NCI-H226 (cell line): Measurements from ENCODE around the gene LRRTM4.
"Not testable (repeated sequence)": the region's sequence is repeated elsewhere in the genome, so short reads cannot be mapped to it uniquely, and the experiment has no call there.

Source experiments
- DNase-seq: peaks from one replicate; pipeline ENCODE4 v3.0.0-alpha.2; 2015

The LRRTM4 gene

GRCh38 chr2:77309725-77310124 is 212.5 kb downstream of the LRRTM4 start:
- no peak for DNase-seq

- no peak for DNase-seq
Measured at GRCh38 chr2:77301441-77301840, 220.7 kb downstream of the LRRTM4 start.

- DNase-seq, result no peak
Measured at GRCh38 chr2:77296791-77297190, 225.4 kb downstream of the LRRTM4 start.

DNA sequence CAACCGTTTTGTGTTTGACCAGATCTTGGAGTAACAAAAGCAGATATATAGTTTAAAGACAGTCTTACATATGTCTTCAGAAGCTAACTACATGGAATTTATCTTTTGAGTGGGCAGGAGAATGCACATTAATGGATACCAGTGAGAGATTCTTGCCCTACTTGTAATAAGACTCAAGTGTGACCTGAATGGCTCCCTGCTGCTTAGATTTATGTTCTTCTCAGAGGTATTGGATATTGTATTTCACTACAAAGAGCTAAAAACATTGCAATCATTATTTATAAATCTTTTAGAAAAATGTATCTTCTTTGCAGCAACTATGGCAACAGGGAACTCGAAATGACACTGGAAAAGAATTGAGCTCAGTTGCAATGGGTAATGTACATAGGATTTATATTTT is 227.7 kb downstream of the LRRTM4 start:
- no peak for DNase-seq

DNA sequence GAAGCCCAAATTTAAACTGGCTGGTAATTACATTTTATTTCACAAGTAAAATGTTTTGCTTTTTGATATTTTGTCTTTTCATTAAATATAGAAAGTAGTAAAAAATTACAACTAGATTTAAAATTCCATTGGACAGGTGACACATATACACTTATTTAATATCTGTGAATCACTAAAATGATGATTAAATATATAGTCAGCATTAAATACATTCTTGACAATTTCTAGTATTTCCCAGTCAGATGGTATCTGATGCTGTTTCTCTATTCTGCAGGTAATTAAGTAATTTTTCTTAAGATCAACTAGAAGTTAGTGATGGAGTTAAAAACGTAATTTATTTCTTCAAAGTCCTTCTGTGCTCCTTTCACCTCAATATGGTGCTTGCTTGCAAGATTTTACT is 237.8 kb downstream of the LRRTM4 start:
- DNase-seq, result no peak

GRCh38 chr2:77271262-77271661 is 250.9 kb downstream of the LRRTM4 start:
- DNase-seq, result no peak

DNA sequence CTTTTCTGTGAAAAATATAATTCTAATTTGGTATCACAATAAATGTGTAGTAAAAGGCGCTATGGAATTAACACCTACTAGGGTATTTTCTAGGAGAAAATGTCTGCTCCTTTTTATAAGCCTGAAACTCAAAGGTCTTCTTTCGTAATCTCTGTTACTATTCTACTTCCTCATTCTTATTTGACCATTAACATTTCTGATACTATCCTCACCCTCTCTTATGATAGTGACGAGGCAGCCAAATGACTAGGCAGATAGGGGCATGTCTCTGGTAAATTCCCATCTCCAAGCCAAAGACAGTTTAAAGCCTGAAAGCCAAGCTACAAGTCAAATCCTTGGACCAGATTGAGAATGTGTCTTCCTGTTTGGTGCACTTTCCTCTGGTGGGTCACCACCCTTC is 251.7 kb downstream of the LRRTM4 start:
- DNase-seq, result no peak

GRCh38 chr2:77268626-77269025 is 253.6 kb downstream of the LRRTM4 start:
- DNase-seq, result no peak

DNA sequence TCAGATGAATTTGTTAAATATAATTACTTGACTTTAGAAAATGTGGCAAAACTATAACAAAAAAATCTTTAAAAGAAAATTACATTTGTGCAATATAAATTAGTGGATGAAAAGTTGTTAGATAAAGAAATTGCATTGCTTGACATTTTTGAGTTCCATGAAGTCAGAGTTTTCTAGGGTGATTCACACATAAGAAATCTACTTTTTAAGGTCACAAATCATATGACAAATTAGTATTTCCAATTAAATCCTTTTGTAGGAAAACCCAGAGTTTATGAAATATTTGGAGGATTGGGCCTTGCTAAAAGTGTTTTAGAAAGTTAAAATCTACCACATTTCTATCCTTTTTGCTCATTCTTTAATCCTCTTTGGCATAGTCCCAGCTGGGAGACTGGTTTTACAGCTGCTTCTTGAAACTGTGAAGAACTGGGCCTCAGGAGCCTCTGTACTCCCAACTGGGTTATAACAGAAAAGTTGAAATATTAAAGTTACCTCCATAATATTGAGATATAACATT is 289.2 kb downstream of the LRRTM4 start:
- no peak for DNase-seq

GRCh38 chr2:77228391-77228790 is 293.8 kb downstream of the LRRTM4 start:
- DNase-seq, result no peak

- DNase-seq, result no peak
Measured at GRCh38 chr2:77210725-77211124, 311.5 kb downstream of the LRRTM4 start.

GRCh38 chr2:77207331-77207730 is 314.8 kb downstream of the LRRTM4 start:
- DNase-seq, result no peak

DNA sequence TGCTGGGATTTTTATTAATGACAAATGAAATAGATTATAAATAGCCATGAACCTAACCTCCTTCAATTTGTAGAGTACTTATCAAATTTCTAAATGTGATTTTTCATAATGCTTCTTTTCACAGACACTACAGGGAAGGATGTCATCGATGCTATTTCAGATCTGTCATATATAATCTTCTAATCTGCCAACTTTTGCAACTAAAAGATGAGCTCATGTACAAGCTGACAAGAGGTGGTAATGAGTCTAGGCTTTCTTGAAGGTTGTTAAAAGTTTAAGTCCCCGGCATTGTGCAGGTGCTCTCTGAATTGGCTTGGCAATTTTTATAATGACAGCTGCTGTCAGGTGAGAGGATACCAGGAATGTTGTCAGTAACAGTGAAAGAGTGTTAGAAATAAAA is 320.4 kb downstream of the LRRTM4 start:
- DNase-seq, result no peak

GRCh38 chr2:77199411-77199810 is 322.8 kb downstream of the LRRTM4 start:
- no peak for DNase-seq

- DNase-seq, result no peak
Measured at GRCh38 chr2:77193858-77194448, 328.2 kb downstream of the LRRTM4 start.

- no peak for DNase-seq
Measured at GRCh38 chr2:77192811-77193289, 329.3 kb downstream of the LRRTM4 start.

DNA sequence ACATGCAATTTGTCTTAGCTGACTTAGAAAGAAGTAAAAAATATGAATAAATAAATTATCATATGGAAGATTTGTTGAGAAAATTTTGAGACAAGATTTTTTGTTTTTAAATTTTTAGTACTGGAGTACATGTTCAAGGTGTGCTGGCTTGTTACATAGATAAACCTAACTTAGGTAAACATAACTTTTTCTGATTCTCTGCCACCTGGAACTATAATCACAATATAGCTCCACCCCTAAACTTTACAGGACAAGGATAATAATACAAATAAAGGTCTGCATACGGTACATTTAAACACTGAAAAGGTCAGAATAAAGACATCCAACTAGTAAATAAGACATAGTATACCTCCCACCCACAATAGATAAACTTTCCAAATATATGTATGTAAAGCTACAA is 330.5 kb downstream of the LRRTM4 start:
- DNase-seq, result no peak

- no peak for DNase-seq
Measured at GRCh38 chr2:77190721-77191346, 331.3 kb downstream of the LRRTM4 start.

DNA sequence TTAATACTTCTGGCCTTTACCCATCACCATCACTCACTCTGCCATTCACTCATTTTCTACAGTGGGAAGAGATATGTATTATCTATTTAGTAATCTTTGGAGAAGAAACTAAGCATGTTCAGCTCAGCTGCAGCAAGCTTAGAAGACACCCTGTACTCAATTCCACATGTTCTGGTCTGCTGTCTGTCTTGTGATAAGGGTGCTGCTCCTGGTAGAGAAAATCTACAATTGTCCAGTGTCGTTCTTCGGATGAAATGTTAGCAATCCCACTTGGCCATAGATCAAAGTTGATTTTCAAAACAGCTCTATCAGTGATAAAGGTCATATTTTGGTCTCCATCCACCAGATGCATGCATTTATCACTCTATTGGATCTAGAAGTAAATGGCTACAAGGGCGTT is 337.1 kb downstream of the LRRTM4 start:
- DNase-seq, result no peak

DNA sequence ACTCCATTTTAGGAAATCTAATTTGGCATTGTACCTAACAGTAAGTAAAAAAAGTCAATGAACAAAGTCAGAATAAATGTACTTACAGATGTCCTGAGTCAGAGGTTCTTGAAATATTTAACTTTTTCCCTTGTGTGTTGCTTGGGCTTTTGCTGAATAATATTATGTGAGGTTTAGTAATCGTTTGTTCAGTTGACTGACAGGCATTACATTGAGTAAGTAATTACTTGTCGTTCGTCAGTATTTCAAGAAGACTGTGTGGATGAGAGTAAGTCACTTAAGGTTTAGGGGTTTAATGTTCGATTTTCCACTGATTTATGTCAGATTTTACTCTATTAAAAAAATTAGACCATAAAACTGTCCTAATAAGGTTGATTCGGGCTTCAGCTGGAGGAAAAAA is 342.9 kb downstream of the LRRTM4 start:
- no peak for DNase-seq

DNA sequence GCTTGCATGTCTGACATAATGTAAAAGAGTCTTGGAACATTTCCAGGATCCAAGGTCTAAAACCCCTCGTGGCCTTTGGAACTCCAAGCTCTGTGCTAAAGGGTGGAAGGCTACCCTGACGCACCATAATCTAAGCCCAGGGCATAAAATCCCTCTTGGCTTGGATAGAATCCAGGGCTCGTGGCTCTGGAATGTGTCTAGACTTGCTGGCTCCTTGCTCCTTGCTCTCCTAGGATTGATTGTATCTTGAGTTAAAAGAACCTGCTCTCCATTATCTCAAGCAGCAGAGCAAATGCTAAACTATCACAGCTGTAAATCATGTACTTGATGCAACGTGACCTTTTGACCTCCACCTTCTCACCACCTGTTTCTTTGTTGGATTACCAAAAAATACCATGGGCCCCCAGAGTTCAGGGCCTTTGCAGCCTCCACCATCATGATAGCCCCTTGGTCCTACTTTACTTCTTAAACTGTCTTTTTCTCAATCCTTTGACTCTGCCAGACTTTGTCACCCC is 346.9 kb downstream of the LRRTM4 start:
- DNase-seq, result not testable (repeated sequence)

GRCh38 chr2:77169426-77169825 is 352.8 kb downstream of the LRRTM4 start:
- DNase-seq, result no peak

DNA sequence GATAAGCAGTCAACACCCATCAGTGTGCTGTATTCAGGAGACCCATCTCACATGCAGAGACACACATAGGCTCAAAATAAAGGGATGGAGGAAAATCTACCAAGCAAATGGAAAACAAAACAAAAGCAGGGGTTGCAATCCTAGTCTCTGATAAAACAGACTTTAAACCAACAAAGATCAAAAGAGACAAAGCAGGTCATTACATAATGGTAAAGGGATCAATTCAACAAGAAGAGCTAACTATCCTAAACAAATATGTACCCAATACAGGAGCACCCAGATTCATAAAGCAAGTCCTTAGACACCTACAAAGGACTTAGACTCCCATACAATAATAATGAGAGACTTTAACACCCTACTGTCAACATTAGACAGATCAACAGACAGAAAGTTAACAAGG is 358.2 kb downstream of the LRRTM4 start:
- DNase-seq, result not testable (repeated sequence)

GRCh38 chr2:77161009-77161408 is 361.2 kb downstream of the LRRTM4 start:
- no peak for DNase-seq

DNA sequence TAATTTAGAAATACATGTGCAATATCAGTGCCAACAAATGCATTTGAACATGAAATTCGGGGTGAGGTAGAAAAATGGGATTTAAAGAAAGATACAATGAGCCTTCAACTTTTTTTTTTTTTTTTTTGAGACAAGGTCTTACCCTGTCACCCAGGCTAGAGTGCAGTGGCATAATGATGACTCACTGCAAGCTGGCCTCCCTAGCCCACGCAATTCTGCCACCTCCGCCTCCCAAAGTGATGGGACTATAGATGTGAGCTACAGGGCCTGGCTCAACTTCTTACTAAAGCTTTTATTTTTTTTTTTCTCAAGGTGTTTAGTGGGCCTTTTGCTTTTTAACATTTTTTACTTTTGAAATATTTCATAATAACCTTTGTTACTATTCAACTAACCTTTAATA is 365.6 kb downstream of the LRRTM4 start:
- no peak for DNase-seq
